Keratinocyte (primary cell): ENCODE data around the gene JUP. TPM values are rescaled to one million over a fixed set of nuclear protein-coding genes. Genes with fewer than 3 reads are reported as not detected.

ENCODE experiments used
- DNase-seq: peaks from one replicate; pipeline ENCODE4 v3.0.0-alpha.2; 2011; ENCODE audit warnings: low read depth, missing footprints, low spot score
- FAIRE-seq: peaks from 2 replicates; lab custom pipeline; 2011; peaks lifted over from hg19 to GRCh38; lab: Jason Lieb, UNC
- H2AFZ ChIP-seq: 2 replicates; pipeline ENCODE4 v1.6.0; 2012; ENCODE audit warnings: low read length, control low read depth, inconsistent platforms; ENCODE audit not compliant: control insufficient read depth
- H3K27ac ChIP-seq: 2 replicates; pipeline ENCODE4 v1.5.1; 2011; ENCODE audit warnings: low read length; ENCODE audit not compliant: control insufficient read depth, insufficient read depth
- H3K27me3 ChIP-seq: 3 replicates; pipeline ENCODE4 v1.6.0; 2011; ENCODE audit warnings: low read length; ENCODE audit not compliant: control insufficient read depth, insufficient read depth; ENCODE audit errors: extremely low read depth
- H3K36me3 ChIP-seq, 2 experiments: 2 replicates in 1 of 2; 3 replicates in 1 of 2; pipeline ENCODE4 v1.5.1; 2011; ENCODE audit warnings: low read length in 2 of 2, mild to moderate bottlenecking in 1 of 2; ENCODE audit not compliant: control insufficient read depth in 2 of 2, insufficient read depth in 2 of 2; ENCODE audit errors: extremely low read depth in 1 of 2
- H3K4me1 ChIP-seq: 3 replicates; pipeline ENCODE4 v1.5.1; 2011; ENCODE audit warnings: low read length; ENCODE audit not compliant: control insufficient read depth, insufficient read depth; ENCODE audit errors: extremely low read depth
- H3K4me2 ChIP-seq: 3 replicates; pipeline ENCODE4 v1.6.0; 2011; ENCODE audit warnings: low read depth, low read length; ENCODE audit not compliant: control insufficient read depth, insufficient read depth; ENCODE audit errors: extremely low read depth
- H3K4me3 ChIP-seq, 3 experiments: fragments of 200-600 bp in 1 of 3; sonication (generic) in 1 of 3; 2 replicates in 2 of 3; 3 replicates in 1 of 3; pipeline ENCODE4 v1.5.1; 2011 to 2016; ENCODE audit warnings: low read length in 3 of 3, mild to moderate bottlenecking in 3 of 3, control low read depth in 2 of 3, inconsistent platforms in 1 of 3, low read depth in 1 of 3, mixed read lengths in 1 of 3, mixed run types in 1 of 3, moderate library complexity in 1 of 3; ENCODE audit not compliant: control insufficient read depth in 2 of 3, insufficient read depth in 2 of 3; ENCODE audit errors: extremely low read depth in 1 of 3
- H3K79me2 ChIP-seq: 2 replicates; pipeline ENCODE4 v1.6.0; 2012; ENCODE audit warnings: low read length; ENCODE audit not compliant: control insufficient read depth, insufficient read depth
- H3K9ac ChIP-seq: 3 replicates; pipeline ENCODE4 v1.6.0; 2011; ENCODE audit warnings: low read length; ENCODE audit not compliant: control insufficient read depth, insufficient read depth; ENCODE audit errors: extremely low read depth
- H3K9me1 ChIP-seq: 3 replicates; pipeline ENCODE4 v1.6.0; 2011; ENCODE audit warnings: low read length; ENCODE audit not compliant: control insufficient read depth, insufficient read depth; ENCODE audit errors: extremely low read depth
- H3K9me3 ChIP-seq: 2 replicates; pipeline ENCODE4 v1.5.1; 2012; ENCODE audit warnings: low read depth, low read length; ENCODE audit not compliant: control insufficient read depth
- H4K20me1 ChIP-seq: 3 replicates; pipeline ENCODE4 v1.6.0; 2011; ENCODE audit warnings: low read length; ENCODE audit not compliant: control insufficient read depth, insufficient read depth; ENCODE audit errors: extremely low read depth
- EZH2 ChIP-seq: IDR thresholded peaks from one replicate; pipeline ENCODE4 v1.6.1; 2012; ENCODE audit warnings: inconsistent platforms, mild to moderate bottlenecking, low read length, moderate library complexity
- dilution Hi-C: fragments of 300-500 bp; cut with MboI; formaldehyde crosslinking; loops from one replicate; pipeline ENCODE4 v1.7.0; 2020; ENCODE audit warnings: low sequenced_read_pairs; ENCODE audit not compliant: extremely low pct_ligation_motif_present
- polyA plus RNA-seq, 5 experiments: library from polyadenylated mRNA; depleted of rRNA in 3 of 5; stranded (reverse) in 3 of 5; stranded (forward) in 1 of 5; unstranded in 1 of 5; fragments of >200 nt; gene quantifications; 1 replicate in 1 of 5; 2 replicates in 3 of 5; 3 replicates in 1 of 5; pipeline versions ENCODE4 v1.2.1 to v1.2.3, GENCODE V29; 2011 to 2012; ENCODE audit warnings: missing spikeins in 2 of 5, low read depth in 1 of 5, low replicate concordance in 1 of 5
- TF ChIP-seq, protein P1 (sequence below), 3 experiments: IDR thresholded peaks in 1 of 3; conservative IDR thresholded peaks in 1 of 3; optimal IDR thresholded peaks in 1 of 3; 2 replicates in 2 of 3; 3 replicates in 1 of 3; pipeline versions ENCODE3 to v1.5.1; 2011; ENCODE audit warnings: low read length in 3 of 3, mild to moderate bottlenecking in 3 of 3, moderate library complexity in 2 of 3, control low read depth in 1 of 3, inconsistent platforms in 1 of 3; ENCODE audit not compliant: insufficient read depth in 2 of 3; ENCODE audit errors: extremely low read depth in 1 of 3

JUP gene
- polyA plus RNA-seq, 1 donor (not counting 4 experiments of a cell fraction or from before 2014, with no cell fraction given), result 152 TPM

DNA sequence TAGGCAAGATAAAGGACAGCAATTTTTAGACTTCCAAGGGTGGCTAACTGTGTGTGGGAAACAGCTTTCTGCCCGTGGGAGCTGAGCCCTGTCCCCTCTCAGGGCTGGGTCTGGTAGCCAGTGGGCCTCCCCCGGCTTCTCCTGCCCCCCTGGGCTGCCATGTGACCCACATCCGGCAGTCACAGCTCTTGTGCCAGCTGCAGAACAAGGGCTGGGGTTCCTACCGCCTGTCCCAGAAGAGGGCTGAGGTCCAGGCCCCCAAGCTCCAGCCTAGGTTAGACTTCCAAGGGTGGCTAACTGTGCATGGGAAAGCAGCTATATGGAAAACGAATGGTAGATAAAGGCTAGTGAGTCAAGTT lies 68.2 kb downstream of the JUP start:
- H3K9ac ChIP-seq, result peak overlapping the region; percentile 39
- FAIRE-seq (peak; percentile 23), DNase-seq (no peak)
- no peaks in the 10 kb centered on the region for H3K9me1 ChIP-seq
- no peaks in the 10 kb centered on the region for H3K36me3 ChIP-seq
- H3K79me2 ChIP-seq, result no peaks in the 10 kb centered on the region
- peak overlapping the region; percentile 83 for H3K4me2 ChIP-seq
- dilution Hi-C loops, result no loop called here
- H3K4me1 ChIP-seq, result peaks cover 20% of the 10 kb centered on the region
- H2AFZ ChIP-seq, result peak overlapping the region; percentile 63
- TF ChIP-seq EZH2, result no peak
- TF ChIP-seq, protein P1, sequence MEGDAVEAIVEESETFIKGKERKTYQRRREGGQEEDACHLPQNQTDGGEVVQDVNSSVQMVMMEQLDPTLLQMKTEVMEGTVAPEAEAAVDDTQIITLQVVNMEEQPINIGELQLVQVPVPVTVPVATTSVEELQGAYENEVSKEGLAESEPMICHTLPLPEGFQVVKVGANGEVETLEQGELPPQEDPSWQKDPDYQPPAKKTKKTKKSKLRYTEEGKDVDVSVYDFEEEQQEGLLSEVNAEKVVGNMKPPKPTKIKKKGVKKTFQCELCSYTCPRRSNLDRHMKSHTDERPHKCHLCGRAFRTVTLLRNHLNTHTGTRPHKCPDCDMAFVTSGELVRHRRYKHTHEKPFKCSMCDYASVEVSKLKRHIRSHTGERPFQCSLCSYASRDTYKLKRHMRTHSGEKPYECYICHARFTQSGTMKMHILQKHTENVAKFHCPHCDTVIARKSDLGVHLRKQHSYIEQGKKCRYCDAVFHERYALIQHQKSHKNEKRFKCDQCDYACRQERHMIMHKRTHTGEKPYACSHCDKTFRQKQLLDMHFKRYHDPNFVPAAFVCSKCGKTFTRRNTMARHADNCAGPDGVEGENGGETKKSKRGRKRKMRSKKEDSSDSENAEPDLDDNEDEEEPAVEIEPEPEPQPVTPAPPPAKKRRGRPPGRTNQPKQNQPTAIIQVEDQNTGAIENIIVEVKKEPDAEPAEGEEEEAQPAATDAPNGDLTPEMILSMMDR (optimal IDR thresholded peaks at IDR 0.05 in 1 of 3, IDR thresholded peaks at IDR 0.05 in 1 of 3, conservative IDR thresholded peaks at IDR 0.05 in 1 of 3; ENCODE audit: extremely low read depth in 1 of 3, insufficient read depth in 2 of 3, low read length in 3 of 3), result no peak
- peak overlapping the region in 1 of 3 experiments; percentile 19 for H3K4me3 ChIP-seq
- H3K9me3 ChIP-seq, result no peaks in the 10 kb centered on the region
- no peaks in the 10 kb centered on the region for H4K20me1 ChIP-seq
- no peaks in the 10 kb centered on the region for H3K27me3 ChIP-seq
- peak overlapping the region; percentile 64 for H3K27ac ChIP-seq

DNA sequence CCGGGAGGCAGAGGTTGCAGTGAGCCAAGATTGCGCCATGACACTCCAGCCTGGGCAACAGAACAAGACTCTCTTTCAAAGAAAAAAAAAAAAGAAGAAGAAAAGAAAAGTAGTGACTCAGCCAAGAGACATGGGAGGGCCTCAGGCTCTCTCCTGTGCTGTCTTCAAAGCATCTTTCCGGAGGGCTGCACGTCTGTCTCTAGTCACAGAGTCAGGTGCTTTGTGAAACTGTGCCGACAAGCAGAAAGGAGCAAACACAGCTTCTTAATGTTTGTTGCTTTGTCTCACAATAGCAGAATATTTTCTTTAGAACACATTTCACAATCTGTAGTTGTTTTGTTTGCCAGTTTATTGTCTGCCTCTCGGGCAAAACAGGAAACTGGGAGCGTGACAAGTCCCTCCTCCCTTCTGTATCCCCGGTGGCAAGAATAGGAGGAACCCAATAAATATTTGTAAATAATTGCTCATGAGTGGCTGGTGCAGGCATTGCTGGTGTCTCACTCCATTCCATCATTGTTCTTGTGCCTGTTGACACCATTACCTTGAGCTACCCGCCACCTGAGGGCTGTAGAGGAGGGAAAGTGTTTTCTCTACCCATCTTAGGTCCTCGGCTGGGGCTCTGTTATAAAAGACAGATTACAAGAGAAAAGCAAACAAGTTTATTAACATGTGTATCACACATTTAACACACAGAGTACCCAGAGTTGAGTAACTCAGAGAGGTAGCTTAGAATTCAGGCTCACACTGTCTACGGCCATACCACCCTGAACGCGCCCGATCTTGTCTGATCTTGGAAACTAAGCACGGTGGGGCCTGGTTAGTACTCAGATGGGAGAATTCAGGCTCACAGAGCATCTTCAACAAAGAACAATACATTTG lies 68.9 kb downstream of the JUP start:
- Histone ChIP-seq H3K9ac (peak overlapping the region; percentile 39), H3K9me3 (no peaks in the 10 kb centered on the region), H3K27ac (peak overlapping the region; percentile 64), H3K4me2 (peak overlapping the region; percentile 83), H3K27me3 (no peaks in the 10 kb centered on the region), H3K79me2 (no peaks in the 10 kb centered on the region), H3K4me1 (peaks cover 22% of the 10 kb centered on the region), H3K9me1 (no peaks in the 10 kb centered on the region), H2AFZ (peak overlapping the region; percentile 63), H3K36me3 (no peaks in the 10 kb centered on the region), H3K4me3 (peak overlapping the region in 2 of 3 experiments; percentile 22 to 57), H4K20me1 (no peaks in the 10 kb centered on the region)
- FAIRE-seq, result peak; percentile 98
- dilution Hi-C loops, result no loop called here
- DNase-seq, result no peak
- TF ChIP-seq, protein P1 (optimal IDR thresholded peaks at IDR 0.05 in 1 of 3, IDR thresholded peaks at IDR 0.05 in 1 of 3, conservative IDR thresholded peaks at IDR 0.05 in 1 of 3; ENCODE audit: extremely low read depth in 1 of 3, insufficient read depth in 2 of 3, low read length in 3 of 3), result no peak
- TF ChIP-seq EZH2, result no peak
